ENCODE results near the gene ETV6.

GRCh38 chr12:11654802-11655201, 5.3 kb downstream of the ETV6 start:
- TF ChIP-seq EZH2 (IDR thresholded peaks at IDR 0.05; ENCODE audit: borderline replicate concordance, low read depth, low read length, severe bottlenecking) (no peak), CTCF (IDR thresholded peaks at IDR 0.05; ENCODE audit: borderline replicate concordance, extremely low read depth, low read length, poor library complexity, severe bottlenecking) (no peak)
